ENCODE measurements around the gene CTH.
"Not testable (repeated sequence)": the region's sequence is repeated elsewhere in the genome, so short reads cannot be mapped to it uniquely, and the experiment has no call there.

CTH gene

DNA sequence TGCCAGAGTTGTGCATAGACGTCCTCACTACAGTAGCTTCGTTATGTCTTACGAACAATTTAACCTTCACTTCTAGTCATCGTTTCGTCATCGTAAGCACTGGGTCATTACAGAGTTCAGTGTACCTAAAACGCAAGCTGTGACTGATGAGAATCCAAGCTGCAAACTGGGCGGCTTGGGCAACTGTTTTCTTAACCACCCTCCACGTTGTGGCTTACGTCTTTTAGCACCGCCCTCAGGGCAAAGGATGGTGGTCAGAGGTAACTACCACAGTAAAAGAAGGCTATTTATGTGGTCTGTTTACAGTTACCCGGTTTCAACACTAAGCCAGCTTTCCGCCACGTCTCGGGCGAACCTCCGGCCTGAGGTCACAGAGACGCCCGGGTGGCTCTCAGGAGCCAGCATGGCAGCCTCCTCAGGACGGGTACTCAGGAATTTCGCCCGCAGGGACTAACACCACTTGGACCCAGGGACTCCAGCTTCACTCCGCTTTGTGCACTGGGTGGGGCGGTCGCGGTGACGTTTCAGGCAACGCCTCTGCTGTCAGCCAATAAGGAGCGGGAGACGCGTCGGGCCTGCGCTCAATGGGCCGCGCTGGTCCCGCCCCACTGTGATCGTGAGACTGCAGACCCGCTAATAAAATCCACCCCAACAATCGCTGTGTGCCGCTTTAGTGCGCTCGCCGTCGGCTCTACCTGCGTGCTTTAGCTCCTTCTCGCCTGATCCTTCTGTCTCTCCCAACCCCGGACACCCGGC, at the start of gene CTH:
Gene CTH, plus strand, starts transcription at position 665 of the 756 bp plus-strand sequence. CDS start 148 bp downstream, outside the sequence.
- peak; percentile 93 for DNase-seq

DNA sequence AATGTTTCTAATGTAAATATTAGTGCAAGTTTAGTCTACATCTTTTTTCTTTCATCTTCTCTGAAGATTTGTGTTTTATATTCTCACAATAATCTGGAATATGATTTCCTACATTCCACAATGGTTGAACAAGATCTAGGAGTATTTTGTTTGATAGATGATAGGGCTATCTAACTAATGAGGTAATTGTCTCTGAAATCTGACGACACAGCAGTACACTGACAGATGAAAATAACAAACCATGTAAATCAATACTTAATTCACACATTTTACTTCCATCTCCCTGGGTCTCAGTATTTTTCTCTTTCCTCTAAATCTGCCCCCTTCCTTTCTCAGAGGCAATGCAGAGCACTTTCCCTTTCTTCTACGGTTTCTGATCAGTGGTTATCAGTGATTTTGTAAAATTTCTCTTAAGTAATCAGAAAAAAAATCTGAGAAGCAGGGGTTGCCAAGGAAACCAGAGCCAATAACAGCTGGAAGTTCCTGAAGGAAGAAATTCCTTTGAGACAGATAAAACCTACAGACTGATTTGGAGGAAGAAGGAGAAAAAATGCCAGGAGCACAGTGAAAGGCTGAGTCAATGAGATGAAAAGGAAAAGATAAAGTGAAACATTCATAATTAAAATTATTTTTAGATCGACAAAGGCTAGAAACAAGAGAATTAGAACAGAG, 49.2 kb upstream of the CTH start:
- no peak for DNase-seq

DNA sequence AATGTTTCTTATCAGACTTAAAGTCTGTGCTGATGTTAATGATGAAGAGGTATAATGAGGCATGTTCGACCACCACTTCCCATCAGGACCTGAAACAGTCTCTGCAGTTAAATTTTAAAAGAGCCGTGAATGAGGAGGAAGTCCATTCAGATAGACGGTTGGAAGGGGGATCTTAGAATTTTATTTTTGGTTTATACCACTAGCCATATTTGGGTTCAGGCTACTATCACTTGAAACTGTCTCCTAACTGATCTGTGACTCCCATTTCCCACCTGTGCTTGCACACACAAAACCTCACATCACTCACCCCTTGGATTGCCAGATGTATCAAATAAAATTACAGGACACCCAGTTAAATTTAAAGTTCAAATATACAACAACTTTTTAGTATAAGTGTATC, 46.6 kb upstream of the CTH start:
- no peak for DNase-seq

DNA sequence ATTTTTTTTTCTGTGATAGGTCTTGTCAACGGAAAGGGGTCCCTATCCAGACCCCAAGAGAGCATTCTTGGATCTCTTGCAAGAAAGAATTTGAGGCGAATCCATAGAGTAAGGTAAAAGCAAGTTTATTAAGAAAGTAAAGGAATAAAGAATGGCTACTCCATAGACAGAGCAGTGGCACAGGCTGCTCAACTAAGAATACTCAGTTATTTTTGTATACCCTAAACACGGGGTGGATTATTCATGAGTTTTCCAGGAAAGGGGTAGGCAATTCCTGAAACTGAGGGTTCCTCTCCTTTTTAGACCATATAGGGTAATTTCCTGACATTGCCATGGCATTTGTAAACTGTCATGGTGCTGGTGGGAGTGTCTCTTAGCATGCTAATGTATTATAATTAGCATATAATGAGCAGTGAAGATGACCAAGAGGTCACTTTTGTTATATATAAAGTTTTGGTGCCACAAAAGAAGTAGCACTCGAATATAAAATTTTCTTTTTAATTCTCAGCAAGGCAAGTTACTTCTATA, 44.6 kb upstream of the CTH start:
- DNase-seq: not testable (repeated sequence)

DNA sequence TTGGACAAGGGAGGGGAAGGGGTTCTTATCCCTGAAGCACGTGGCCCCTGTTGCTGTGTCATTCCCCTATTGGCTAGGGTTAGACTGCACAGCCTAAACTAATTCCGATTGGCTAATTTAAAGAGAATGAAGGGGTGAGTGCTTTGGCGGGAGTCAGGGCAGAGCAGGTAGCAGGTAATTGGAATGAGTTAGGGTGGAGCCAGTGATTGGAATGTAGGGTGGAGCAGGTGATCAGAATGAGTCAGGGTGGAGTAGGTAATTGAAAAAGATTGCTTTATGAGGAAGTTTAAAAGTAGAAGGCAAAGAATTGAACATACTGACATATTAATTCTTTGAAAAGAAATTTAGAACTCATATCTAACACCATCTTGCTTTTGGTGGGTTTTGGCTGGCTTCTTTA, 44.1 kb upstream of the CTH start:
- DNase-seq: not testable (repeated sequence)

DNA sequence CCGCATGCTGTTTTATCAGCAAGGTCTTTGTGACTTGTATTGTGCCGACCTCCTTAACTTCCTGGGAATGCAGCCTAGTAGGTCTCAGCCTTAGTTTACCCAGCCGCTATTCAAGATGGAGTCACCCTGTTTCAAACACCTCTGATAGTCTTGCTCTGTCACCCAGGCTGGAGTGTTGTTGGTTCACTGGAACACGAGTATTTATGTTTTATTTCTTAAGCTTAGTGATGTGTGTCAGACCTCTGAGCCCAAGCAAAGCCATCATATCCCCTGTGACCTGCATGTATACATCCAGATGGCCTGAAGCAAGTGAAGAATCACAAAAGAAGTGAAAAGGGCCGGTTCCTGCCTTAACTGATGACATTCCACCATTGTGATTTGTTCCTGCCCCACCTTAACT, 43.7 kb upstream of the CTH start:
- DNase-seq: not testable (repeated sequence)

DNA sequence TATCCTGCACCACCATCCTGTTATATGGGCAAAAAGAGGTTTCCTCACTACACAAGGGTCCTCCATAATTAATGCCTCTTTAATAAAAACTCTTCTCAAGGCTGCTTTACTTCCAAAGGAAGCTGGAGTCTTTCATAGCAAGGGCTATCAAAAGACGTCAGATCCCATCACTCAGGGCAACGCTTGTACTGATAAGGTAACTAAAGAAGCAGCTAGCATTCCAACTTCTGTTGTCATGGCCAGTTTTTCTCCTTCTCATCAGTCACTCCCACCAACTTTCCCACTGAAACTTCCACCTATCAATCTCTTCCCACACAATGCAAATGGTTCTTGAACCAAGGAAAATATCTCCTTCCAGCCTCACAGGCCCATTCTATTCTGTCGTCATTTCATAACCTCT, 39.5 kb upstream of the CTH start:
- not testable (repeated sequence) for DNase-seq

DNA sequence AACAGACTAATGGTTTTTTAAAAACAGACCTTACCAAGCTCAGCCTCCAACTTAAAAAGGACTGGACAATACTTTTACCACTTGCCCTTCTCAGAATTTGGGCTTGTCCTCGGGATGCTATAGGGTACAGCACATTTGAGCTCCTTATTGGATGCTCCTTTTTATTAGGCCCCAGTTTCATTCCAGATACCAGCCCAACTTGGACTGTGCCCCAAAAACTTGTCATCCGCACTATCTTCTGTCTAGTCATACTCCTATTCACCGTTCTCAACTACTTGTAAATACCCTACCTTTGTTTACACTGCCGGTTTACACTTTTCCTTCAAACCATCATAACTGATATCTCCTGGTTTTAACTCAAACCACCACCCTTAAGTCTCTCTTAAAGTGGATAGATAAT, 38.6 kb upstream of the CTH start:
- DNase-seq: no peak

DNA sequence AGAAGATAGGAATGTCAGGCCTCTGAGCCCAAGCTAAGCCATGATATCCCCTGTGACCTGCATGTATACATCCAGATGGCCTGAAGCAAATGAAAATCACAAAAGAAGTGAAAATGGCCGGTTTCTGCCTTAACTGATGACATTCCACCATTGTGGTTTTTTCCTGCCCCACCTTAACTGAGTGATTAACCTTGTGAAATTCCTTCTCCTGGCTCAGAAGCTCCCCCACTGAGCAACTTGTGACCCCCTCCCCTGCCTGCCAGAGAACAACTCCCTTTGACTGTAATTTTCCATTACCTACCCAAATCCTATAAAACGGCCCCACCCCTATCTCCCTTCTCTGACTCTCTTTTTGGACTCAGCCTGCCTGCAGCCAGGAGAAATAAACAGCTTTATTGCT, 37.5 kb upstream of the CTH start:
- not testable (repeated sequence) for DNase-seq

DNA sequence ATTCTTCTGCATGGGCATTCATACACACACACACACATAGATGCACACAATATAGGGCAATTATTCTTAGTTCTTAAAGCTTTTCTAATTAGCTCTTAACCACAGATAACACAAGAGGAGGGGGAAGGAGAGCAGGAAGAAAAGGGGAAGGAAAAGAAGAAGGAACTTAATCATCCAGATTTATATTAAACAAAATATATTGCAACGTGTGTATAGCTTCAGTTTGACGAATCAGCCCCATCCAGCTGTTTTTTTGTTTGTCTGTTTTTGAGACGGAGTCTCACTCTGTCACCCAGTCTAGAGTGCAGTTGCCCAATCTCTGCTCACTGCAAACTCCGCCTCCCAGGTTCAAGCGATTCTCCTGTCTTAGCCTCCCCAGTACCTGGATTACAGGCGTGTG, 34.9 kb upstream of the CTH start:
- no peak for DNase-seq

DNA sequence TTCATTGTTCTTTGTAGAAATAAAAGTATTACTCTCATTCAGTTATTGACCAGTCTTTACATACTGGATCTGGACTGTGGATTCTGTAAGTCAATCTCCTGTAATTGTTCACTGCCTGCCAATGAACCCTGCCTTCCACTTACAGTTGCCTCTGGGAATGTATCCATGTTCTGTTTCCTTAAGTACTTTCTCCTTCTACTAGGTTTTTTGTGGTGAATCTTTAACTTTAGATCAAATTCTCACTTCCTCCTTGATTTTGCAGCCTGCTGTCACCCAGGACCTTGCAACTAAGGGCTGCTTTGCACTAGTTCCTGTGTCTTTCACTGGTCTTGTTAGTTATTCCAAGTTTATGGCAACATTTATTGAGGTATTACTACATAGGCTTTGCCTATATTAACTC, 28.4 kb upstream of the CTH start:
- DNase-seq: no peak

DNA sequence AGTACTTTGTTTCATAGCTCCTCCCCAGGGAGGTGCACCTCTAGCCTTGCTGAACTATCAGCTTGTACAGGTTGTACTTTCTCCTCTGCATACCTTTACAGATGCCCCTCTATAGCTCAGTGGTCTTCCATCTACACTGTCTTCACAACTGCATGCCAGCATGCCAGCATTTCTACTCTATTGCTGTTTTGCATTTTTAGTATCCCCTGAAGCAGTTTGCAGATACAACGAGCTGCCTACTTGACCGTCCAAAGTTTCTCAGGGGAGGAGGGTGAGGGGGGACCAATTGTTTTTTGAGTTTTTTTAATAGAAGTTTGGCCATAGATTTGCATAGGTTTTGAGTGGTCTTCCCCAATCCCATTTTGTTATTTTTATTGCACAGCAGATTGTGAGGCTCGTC, 27.6 kb upstream of the CTH start:
- DNase-seq: no peak

DNA sequence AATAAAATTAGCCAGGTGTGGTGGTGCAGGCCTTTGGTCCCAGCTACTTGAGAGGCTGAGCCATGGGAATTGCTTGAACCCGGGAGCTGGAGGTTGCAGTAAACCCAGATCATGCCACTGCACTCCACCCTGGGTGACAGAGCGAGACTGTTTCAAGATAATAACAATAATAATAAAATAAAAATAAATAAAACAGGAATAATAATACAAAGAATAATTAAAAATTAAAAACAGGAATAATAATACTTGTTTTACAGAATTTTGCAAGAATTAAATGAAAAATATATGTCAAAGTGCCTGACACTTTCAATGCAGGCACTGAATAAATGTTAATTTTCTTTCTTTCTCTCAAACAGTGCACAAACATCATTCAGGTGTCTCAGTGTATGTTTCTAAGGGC, 26.5 kb upstream of the CTH start:
- DNase-seq: no peak

DNA sequence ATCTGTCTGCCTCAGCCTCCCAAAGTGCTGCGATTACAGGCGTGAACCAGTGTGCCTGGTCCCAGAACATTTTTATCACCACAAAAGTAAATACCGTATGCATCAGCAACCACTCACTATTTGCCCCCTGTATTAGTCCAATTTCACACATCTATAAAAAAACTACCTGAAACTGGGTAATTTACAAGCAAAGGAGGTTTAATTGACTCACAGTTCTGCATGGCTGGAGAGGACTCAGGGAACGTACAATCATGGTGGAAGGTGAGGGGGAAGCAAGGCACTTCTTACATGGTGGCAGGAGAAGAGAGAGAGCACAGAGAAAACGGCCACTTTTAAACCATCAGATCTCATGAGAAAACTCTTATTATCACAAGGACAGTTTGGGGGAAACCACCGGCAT, 25.6 kb upstream of the CTH start:
- DNase-seq: no peak

DNA sequence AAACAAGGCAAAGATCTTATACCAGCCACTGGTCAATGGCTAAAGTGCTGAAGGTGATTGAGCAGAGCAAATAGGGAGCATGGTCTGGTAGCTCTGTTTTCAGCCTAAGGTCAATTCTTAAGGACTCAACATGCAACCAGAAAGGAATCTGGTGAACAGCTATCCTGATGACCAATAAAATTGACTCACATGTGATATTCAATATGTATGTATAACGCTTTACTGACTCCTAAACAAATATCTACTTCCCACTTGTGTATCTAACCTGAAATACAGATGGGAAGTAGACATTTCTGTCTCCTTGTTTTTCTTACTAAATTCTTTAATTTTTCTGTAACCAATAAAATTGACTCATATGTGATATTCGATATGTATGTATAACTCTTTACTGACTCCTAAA, 24.9 kb upstream of the CTH start:
- DNase-seq: no peak

DNA sequence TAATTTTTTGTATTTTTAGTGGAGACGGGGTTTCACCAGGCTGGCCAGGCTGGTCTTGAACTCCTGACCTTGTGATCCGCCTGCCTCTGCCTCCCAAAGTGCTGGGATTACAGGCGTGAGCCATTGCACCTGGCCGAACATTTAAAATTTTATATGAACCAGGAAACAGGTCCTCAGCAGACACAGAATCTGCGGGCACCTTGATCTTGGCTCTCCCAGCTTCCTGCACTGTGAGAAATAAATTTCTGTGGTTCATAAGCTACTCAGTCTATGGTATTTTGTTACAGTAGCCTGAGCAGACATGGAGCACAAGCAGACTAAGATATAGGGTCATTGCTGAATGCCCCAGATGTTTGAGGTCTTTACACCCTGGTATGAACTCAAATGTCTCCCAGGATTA, 23.6 kb upstream of the CTH start:
- no peak for DNase-seq

DNA sequence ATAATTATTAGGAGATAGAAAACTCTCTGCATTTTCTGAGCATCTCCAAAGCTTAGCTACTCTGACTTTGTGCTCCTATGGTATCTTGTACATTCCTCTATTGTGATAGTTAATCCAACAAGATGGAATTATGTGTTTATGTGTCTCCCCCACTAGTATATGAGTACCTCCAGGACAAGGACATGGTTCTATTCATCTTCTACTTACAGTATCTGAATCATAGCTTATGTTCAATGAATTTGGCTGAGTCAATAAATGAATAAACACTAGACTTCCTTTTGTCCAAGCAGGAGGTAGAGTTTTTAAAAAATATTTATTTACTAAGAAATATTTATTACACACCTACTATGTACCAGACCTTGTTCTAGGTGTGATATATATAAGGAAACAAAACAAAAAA, 18.4 kb upstream of the CTH start:
- DNase-seq: no peak

DNA sequence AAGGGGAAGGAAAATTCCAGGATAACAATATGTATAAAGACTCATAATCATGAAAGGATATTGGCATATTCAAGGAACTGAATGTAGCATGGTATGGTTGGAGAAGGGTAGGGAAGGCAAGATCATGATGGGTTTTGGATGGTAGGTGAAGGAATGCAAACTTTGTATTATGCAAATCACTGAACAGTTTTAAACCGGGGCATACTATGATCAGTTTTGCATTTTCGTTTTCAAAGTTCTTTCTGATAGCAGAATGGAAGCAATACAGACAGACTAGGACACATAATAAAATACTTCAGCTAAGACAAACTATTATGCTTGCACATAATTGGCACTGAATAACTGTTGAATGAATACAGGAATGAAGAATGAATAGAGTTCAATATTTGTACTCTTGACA, 14.5 kb upstream of the CTH start:
- DNase-seq: no peak

DNA sequence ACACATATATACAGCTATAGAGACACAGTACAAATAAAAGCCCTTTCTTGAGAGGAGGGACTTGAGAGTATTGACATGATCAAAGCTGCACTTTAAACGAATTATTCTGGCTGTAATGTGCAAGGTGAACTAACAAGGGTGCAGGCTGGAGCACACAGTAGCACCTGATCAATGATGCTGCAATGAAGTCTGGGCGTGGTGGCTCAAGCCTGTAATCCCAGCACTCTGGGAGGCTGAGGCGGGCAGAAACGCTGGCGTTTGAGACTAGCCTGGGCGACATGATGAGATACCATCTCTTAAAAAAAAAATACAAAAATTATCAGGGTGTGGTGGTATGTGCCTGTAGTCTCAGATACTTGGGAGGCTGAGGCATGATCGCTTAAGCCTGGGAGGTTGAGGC, 14.1 kb upstream of the CTH start:
- DNase-seq: no peak

DNA sequence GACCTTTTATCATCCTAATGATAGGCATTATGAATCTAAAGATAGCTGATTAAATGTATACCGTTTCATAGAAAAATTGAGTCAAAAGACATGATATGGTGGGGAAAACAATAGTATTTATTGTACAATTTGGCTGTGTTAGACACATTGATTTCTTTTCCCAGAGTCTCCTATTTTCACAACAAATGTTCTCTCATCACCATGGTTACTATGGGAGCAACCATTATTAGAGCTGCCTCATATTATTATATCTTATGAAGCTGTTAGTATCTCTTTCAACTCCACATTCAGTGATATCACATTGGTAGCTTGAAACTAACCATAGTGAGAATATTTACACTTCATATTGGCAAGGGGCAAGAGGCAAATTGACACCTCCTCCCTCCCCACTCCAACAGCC, 10.7 kb upstream of the CTH start:
- DNase-seq: no peak

DNA sequence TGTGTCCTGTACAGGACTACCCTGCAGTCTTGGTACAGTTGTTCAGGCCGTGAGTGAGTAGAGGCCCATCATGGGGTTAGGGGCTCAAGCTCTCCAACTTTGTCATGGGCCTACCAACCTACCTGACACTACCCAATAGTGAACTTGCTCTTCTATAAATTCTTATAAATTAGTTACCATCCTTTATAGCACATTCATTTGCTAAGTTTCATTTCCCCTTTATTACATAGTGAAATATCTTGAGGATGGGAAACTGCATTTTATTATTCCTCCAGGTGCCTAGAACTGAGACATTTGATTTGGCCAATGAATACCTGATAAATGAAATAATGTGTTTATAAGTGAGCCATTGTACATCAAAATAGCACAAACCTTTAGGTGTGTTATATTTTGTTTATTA, 9.1 kb upstream of the CTH start:
- DNase-seq: no peak

DNA sequence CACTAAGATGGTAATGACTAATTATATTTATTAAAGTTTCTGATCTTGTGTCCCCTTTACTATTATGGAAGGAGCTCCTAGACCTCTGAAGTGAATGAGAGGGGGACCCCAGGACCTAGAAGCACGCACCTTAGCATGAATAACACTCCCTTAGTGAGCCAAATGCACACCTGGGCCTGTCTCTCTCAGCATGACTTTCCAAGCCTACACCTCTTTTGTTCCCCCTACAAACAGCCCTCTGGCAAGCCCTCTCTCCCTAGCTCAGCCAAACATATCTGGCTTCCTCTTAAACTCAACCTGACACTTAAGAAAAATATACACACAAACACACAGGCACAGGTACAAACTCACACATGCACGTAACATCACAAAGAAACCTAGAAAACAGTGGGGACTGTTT, 7.3 kb upstream of the CTH start:
- no peak for DNase-seq

DNA sequence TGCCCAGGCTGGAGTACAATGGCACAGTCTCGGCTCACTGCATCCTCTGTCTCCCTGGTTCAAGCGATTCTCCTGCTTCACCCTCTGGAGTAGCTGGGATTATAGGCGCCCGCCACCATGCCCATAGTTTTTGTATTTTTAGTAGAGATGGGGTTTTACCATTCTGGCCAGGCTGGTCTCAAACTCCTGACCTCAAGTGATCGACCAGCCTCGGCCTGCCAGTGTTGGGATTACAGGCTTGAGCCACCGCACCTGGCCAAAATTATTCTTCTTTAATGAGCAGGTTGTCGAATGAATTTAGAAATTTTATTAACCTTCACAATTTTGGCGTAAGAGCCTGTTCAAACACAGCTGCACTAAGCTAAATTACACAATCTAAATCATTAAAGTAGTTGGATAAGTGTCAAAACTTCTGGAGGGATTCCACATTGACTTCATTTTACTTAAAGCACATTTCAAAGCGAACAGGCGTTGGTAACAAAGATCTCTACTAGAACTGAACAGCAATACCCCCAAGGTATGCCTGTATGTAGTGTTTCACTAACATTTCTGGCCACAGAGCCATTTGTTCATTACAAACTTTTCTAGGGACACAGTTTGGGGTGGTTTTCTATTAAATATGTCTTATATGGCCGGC, 5.2 kb upstream of the CTH start:
- no peak for DNase-seq

DNA sequence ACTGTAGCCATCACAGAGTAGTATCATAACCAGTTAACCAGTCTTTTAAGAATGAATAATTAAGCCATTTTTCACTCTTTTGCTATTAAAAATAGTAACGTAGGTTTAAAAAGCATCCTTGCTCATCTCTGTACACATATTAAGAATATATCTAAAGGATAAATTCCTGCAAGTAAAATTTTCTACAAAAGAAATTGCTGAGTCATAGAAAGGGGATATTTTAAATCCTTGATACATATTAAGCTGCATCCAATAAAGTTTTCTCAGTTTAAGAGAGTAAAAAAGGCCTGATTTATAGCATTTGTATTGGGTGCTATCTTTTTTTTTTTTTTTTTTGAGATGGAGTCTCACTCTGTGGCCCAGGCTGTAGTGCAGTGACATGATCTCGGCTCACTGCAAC, 1.9 kb upstream of the CTH start:
- no peak for DNase-seq
